Measurements from ENCODE around the gene ABHD16B.

Gene ABHD16B

GRCh38 chr20:63881451-63882226 lies 20.3 kb downstream of the ABHD16B start:
- no peak for DNase-seq

- DNase-seq = no peak
These were observed 21.2 kb downstream of the ABHD16B start for GRCh38 chr20:63882257-63883200.

DNA sequence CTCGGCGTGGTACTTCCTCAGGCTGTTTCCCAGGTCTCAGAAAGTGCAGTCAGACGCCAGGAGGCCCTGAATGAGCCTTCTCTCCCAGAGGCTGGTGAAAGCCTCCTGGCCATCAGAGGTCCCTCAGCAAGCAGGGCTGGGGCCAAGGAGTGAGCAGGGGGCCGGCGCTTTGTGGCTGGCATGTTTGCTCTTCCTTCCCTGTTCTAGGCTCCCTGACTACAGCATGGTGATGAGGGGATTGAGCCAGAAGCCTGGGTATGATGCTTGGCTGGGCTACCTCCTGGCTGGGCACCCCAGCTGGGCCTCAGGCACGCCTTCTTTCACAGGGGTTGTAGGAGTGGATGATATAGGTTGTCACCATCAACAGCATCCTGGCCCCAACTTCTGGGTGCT lies 21.9 kb downstream of the ABHD16B start:
- no peak for DNase-seq

GRCh38 chr20:63884506-63885263 lies 23.4 kb downstream of the ABHD16B start:
- DNase-seq = no peak

DNA sequence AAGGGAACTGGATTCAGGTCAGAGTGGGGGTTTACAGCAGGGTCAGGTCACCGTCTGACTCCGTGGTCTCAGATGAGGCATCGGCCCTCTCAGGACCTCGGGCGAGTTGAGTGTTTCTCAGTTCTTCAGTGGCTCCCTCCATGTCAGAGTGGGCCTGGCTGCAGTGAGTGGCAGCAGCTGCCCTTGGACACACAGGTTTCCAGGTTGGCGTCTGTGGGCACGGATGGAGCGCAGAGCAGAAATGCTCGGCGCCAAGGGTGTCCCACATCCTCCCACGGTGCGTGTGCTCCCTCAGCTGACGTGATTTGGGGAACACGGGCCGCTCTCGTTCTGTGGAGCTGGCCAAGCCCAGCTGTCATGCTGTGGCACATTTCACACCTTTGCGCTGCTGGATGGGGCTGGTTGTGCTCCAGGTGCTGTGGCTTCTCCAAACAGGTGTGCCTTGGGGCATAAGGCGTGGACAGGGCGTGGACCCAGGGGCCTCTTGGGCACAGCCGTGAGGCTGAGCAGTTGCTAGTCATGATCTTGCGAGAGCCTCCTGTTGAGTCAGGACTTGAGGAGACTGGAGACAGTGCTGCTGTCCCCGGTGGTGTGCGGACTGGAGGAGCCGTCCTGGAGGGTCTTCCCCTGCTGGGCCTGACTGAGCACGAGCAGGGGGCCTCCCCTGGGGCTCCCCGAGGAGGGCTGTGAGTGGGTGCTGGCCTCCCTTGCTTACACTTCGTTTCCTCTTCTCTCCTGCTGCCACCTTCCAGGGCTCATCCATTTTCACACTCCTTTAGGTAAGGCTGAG lies 24.2 kb downstream of the ABHD16B start:
- DNase-seq = no peak

GRCh38 chr20:63886054-63886419 lies 24.7 kb downstream of the ABHD16B start:
- DNase-seq = no peak

GRCh38 chr20:63886921-63887320 lies 25.6 kb downstream of the ABHD16B start:
- DNase-seq = no peak

DNA sequence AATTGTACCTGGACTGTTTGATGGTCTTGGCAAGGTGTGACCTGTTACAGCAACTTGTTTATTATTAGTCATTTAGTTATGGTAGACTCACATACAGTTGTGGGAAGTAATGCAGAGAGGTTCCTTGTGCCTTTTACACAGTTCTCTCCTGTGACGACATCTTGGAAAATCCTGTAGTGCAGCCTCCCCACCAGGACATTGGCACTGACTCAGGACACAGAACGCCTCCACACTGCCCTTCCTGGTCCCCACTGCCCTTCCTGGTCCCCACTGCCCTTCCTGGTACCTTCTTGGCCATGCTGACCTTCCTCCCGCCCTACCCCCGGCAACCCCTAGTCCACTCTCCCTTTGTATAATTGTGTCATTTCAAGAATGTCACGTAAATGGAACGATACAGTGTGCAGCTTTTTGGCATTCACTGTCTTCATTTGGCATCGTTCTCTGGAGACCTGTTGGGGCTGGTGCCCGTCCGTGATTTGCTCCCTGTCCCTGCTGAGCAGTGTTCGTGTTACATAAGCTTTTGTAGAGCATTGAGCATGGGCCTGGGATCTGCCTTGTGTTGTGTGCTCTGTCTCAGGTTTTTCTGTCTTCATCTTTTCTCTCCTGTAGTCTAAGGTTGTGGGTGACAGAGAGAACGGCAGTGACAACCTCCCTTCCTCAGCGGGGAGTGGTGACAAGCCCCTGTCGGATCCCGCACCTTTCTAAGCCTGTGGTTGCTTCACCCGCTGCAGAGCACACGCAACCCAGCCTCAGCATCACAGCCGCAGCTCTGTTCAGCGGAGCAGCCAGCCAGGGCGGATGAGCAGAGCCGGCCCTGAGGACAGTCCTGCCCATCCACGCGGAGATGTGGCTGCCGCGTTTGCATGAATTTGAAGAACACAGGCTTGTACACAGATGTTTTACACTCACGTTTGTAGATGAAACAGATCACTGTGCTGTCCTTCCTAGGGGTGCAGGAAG lies 28.2 kb downstream of the ABHD16B start:
- DNase-seq = no peak

- DNase-seq = no peak
These were observed 28.9 kb downstream of the ABHD16B start for GRCh38 chr20:63890201-63890576.

DNA sequence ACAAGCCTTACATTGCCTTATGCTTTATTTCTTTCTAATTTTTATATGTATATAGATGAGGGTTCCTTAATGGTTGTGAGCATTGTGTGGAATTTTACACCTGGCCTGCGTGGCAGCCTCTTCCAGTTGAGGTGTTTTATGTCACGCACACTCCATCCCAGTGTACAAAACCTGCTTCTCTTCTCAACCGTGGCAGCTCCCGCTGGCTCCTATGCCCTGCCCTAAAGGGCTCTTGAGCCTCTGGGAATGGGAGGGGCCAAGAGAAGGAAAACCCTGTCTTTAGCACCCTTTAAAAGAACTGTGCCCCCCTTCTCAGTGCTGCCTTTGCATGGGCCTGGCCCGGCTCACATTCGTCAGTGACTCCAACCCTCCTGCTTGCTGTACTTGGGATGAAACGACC lies 29.3 kb downstream of the ABHD16B start:
- no peak for DNase-seq

GRCh38 chr20:63891061-63892002 lies 30.0 kb downstream of the ABHD16B start:
- no peak for DNase-seq

GRCh38 chr20:63892402-63892801 lies 31.1 kb downstream of the ABHD16B start:
- no peak for DNase-seq

DNA sequence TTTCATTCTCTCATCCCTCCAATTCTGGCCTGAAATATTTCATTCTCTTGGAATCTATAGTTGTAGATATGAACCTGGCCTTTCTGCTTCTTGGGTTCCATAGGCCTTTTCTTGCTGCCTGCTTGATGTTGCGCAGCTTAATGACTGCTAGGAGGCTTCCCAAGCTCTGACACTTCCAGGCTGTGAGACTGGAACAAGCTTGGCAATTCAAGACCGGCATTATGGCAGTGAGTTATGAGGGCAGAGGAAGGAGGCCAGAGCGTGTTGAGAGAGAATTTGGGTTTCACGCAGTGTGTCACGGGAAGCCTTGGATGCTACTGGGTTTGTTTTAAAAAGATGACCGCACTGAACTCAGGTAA lies 32.7 kb downstream of the ABHD16B start:
- no peak for DNase-seq

DNA sequence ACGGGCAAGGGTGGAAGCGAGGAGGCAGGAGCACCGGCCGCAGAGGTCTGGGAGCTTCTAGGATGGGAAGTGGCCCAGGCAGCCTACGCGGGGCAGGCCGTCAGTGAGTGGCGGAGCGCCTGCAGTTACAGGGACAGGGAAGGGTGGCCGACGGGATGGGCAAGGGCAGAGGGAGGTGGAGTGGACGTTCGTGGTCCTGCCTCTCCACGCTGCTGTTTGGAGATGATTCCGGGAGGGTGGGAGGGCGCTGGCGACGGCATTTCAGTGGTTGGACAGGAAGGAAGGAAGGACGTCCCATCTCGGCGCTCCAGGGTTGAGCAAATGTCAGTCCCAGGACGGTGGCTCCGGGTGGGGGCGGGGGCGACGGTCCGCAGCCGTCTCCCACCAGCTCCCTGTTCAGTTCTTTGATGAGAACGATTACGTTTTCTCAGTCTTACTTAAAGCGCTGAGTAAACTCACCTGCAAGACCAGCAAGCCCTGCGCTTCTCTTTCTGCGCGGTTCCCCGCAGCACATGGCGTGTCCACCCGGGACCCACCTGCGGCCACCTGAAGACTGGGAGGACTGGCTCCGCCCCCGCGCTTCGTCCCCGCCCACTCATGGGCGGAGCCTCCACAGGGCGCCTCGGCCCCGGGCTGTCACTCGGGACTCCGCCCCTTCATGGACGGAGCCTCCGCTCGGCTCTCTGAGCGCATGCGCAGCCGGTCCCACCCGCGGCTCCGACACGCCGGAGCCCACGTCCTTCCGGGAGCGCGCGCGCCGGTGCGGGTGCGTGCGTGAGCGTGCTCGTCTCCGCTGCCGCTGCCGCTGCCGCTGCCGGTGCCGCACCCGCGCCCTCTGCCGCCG lies 33.3 kb downstream of the ABHD16B start, which contains the start of gene DNAJC5:
DNAJC5 (plus strand) TSS at position 769 of the 844 bp plus-strand sequence. CDS start 33,220 bp downstream, outside the sequence.
- DNase-seq = peak; percentile 92 to 94

DNA sequence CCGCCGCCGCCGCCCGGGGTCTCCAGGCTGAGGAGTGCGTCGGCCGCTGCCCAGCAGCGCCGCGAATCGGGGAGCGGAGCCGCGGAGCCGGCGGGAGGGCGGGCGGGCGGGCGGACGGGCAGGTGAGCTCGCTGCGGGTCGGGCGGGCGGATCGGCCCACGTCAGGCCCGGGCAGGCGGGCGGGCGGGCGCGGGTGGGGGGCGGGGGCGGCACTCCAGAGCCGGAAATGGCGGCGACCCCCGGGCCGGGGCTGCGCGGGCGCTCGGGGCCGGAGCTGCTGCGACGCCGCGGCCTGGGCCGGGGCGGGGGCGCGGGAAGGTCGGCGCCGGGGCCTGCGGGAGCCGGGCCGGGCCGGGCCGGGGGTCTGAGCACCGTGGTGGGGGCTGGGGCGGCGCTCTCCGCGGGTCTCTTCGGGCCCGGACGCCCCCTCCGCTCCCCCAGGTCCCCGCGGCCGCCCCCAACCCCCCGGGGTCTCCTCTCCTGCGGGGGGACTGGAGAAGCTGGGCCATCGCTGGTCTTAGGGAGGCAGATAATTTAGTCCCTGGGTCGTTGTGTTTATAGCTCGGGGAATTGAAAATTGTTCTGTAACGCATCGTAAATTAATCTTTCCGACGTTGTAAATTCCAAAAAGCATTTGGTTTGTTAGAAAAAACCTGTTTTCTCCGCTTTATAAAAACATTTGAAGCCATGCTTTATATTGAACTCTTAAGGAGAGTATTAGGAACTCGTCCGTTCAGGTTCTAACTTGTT lies 34.1 kb downstream of the ABHD16B start:
- no peak for DNase-seq

- no peak for DNase-seq
These were observed 34.6 kb downstream of the ABHD16B start for GRCh38 chr20:63895952-63896263.

GRCh38 chr20:63896264-63897105 lies 35.2 kb downstream of the ABHD16B start:
- DNase-seq = peak in 1 of 2 experiments; percentile 6

All from activated CD4-positive, alpha-beta T cell treated with anti-CD3 and anti-CD28 coated beads, Interleukin-2, amount 50 U/mL, for 4 hours (primary cell).